Measurements from ENCODE around the gene FNDC3B. TPM values are rescaled to one million over a fixed set of nuclear protein-coding genes. Genes with fewer than 3 reads are reported as not detected.

The FNDC3B gene
- total and polyA plus RNA-seq, 4 donors: 13.3 to 175 (median 100) TPM

- Histone ChIP-seq H3K4me3 (no peak overlapping the region), H3K9me3 (ENCODE audit: control insufficient read depth in 4 of 4, insufficient read depth in 3 of 4, low read length in 3 of 4) (no peaks in the 10 kb centered on the region), H3K4me1 (ENCODE audit: control insufficient read depth in 5 of 5, insufficient read depth in 5 of 5, low read length in 5 of 5) (peaks cover 19 to 65% (median 29%) of the 10 kb centered on the region in 5 donors), H3K9ac (ENCODE audit: insufficient read depth in 1 of 2, low read length in 2 of 2) (peak overlapping the region in 1 of 2 donors; percentile 52), H3K27ac (ENCODE audit: low read depth in 1 of 2, low read length in 1 of 2) (peak overlapping the region; percentile 72 to 86), H3K27me3 (ENCODE audit: control insufficient read depth in 3 of 3, insufficient read depth in 3 of 3, low read length in 2 of 3) (no peaks in the 10 kb centered on the region), H3K36me3 (ENCODE audit: control insufficient read depth in 4 of 4, insufficient read depth in 4 of 4, low read length in 4 of 4) (peaks cover 0 to 6% (median 0%) of the 10 kb centered on the region in 4 donors)
- no peak for ATAC-seq (ENCODE audit: insufficient read depth, low FRiP score)
- WGBS, 2 donors: 46 to 47% methylated on average over 3 of the region's 3 CpGs
- DNase-seq: no peak
- no peak for TF ChIP-seq CTCF (IDR thresholded peaks at IDR 0.05; ENCODE audit: control extremely low read depth, extremely low read depth)
Measured at GRCh38 chr3:172138193-172138537, 98.8 kb downstream of the FNDC3B start.

- Histone ChIP-seq H3K9me3 (ENCODE audit: control insufficient read depth in 4 of 4, insufficient read depth in 3 of 4, low read length in 3 of 4) (no peaks in the 10 kb centered on the region), H3K4me3 (no peak overlapping the region), H3K4me1 (ENCODE audit: control insufficient read depth in 5 of 5, insufficient read depth in 5 of 5, low read length in 5 of 5) (peaks cover 19 to 63% (median 29%) of the 10 kb centered on the region in 5 donors), H3K9ac (ENCODE audit: insufficient read depth in 1 of 2, low read length in 2 of 2) (no peak overlapping the region), H3K27me3 (ENCODE audit: control insufficient read depth in 3 of 3, insufficient read depth in 3 of 3, low read length in 2 of 3) (no peaks in the 10 kb centered on the region), H3K36me3 (ENCODE audit: control insufficient read depth in 4 of 4, insufficient read depth in 4 of 4, low read length in 4 of 4) (peaks cover 0 to 6% (median 0%) of the 10 kb centered on the region in 4 donors), H3K27ac (ENCODE audit: low read depth in 1 of 2, low read length in 1 of 2) (peak overlapping the region; percentile 51 to 92)
- DNase-seq (no peak), ATAC-seq (ENCODE audit: insufficient read depth, low FRiP score) (peak; percentile 42)
- WGBS, 2 donors: 48 to 58% methylated on average over 6 of the region's 6 CpGs
- TF ChIP-seq CTCF (IDR thresholded peaks at IDR 0.05; ENCODE audit: control extremely low read depth, extremely low read depth): no peak
Measured at GRCh38 chr3:172138792-172139507, 99.6 kb downstream of the FNDC3B start.

- Histone ChIP-seq H3K27me3 (ENCODE audit: control insufficient read depth in 3 of 3, insufficient read depth in 3 of 3, low read length in 2 of 3) (no peaks in the 10 kb centered on the region), H3K9ac (ENCODE audit: insufficient read depth in 1 of 2, low read length in 2 of 2) (no peak overlapping the region), H3K4me1 (ENCODE audit: control insufficient read depth in 5 of 5, insufficient read depth in 5 of 5, low read length in 5 of 5) (peaks cover 21 to 60% (median 29%) of the 10 kb centered on the region in 5 donors), H3K36me3 (ENCODE audit: control insufficient read depth in 4 of 4, insufficient read depth in 4 of 4, low read length in 4 of 4) (peaks cover 0 to 6% (median 0%) of the 10 kb centered on the region in 4 donors), H3K9me3 (ENCODE audit: control insufficient read depth in 4 of 4, insufficient read depth in 3 of 4, low read length in 3 of 4) (no peaks in the 10 kb centered on the region), H3K27ac (ENCODE audit: low read depth in 1 of 2, low read length in 1 of 2) (peak overlapping the region; percentile 5 to 55), H3K4me3 (no peak overlapping the region)
- DNase-seq (no peak), ATAC-seq (ENCODE audit: insufficient read depth, low FRiP score) (no peak)
- WGBS, 2 donors: 68 to 76% methylated on average over 3 of the region's 3 CpGs
- TF ChIP-seq CTCF (IDR thresholded peaks at IDR 0.05; ENCODE audit: control extremely low read depth, extremely low read depth): no peak
Measured at GRCh38 chr3:172139528-172140276, 100.3 kb downstream of the FNDC3B start.

Data from lung (tissue), 12 donors.